ENCODE data around the gene MTOR. TPM values are rescaled to one million over a fixed set of nuclear protein-coding genes. Genes with fewer than 3 reads are reported as not detected.

Gene MTOR
- total RNA-seq, 4 donors from 2014 or later: 32.4 to 55.4 (median 42.5) TPM

- H3K27ac ChIP-seq: no peak overlapping the region
- TF ChIP-seq POLR2A (IDR thresholded peaks at IDR 0.05) (no peak), EP300 (IDR thresholded peaks at IDR 0.05) (no peak), POLR2AphosphoS5 (IDR thresholded peaks at IDR 0.05) (no peak), CTCF (IDR thresholded peaks at IDR 0.05) (no peak)
- peaks cover 0 to 5% (median 0%) of the 10 kb centered on the region in 3 donors for H3K4me1 ChIP-seq
- WGBS, 2 donors (ENCODE audit: low coverage in 1 of 2): 90 to 100% methylated on average over 1 to 2 of the region's 2 CpGs
- H3K36me3 ChIP-seq: peaks cover 0 to 49% of the 10 kb centered on the region in 2 donors
- H3K9me3 ChIP-seq: no peaks in the 10 kb centered on the region
- no peak for ATAC-seq
- no peaks in the 10 kb centered on the region for H3K27me3 ChIP-seq
- H3K4me3 ChIP-seq: no peak overlapping the region
These were observed 33.6 kb upstream of the MTOR start for GRCh38 chr1:11295905-11296304.

GRCh38 chr1:11294951-11295350 lies 32.6 kb upstream of the MTOR start:
- Histone ChIP-seq H3K27ac (no peak overlapping the region), H3K9me3 (no peaks in the 10 kb centered on the region), H3K4me3 (no peak overlapping the region), H3K36me3 (peaks cover 0 to 59% of the 10 kb centered on the region in 2 donors), H3K4me1 (peaks cover 0 to 5% (median 0%) of the 10 kb centered on the region in 3 donors), H3K27me3 (no peaks in the 10 kb centered on the region)
- no peak for TF ChIP-seq EP300 (IDR thresholded peaks at IDR 0.05)
- no peak for TF ChIP-seq POLR2A (IDR thresholded peaks at IDR 0.05)
- TF ChIP-seq CTCF (IDR thresholded peaks at IDR 0.05): no peak
- no peak for TF ChIP-seq POLR2AphosphoS5 (IDR thresholded peaks at IDR 0.05)
- 70% methylated on average over 6 of the region's 8 CpGs; no CpG with 5 or more reads in 1 of the 2 donors for WGBS, 2 donors (ENCODE audit: low coverage in 1 of 2)
- no peak for ATAC-seq

- WGBS, 2 donors (ENCODE audit: low coverage in 1 of 2): 22 to 65% methylated on average over 2 to 6 of the region's 6 CpGs
- Histone ChIP-seq H3K36me3 (peaks cover 0 to 70% of the 10 kb centered on the region in 2 donors), H3K27me3 (no peaks in the 10 kb centered on the region), H3K4me1 (peaks cover 0 to 5% (median 0%) of the 10 kb centered on the region in 3 donors), H3K4me3 (no peak overlapping the region), H3K9me3 (no peaks in the 10 kb centered on the region), H3K27ac (no peak overlapping the region)
- ATAC-seq: no peak
- TF ChIP-seq POLR2AphosphoS5 (IDR thresholded peaks at IDR 0.05): no peak
- no peak for TF ChIP-seq CTCF (IDR thresholded peaks at IDR 0.05)
- TF ChIP-seq EP300 (IDR thresholded peaks at IDR 0.05): no peak
- TF ChIP-seq POLR2A (IDR thresholded peaks at IDR 0.05): no peak
These were observed 31.5 kb upstream of the MTOR start for GRCh38 chr1:11293856-11294255.

- Histone ChIP-seq H3K4me3 (no peak overlapping the region), H3K9me3 (no peaks in the 10 kb centered on the region), H3K27me3 (no peaks in the 10 kb centered on the region), H3K4me1 (peaks cover 0 to 5% (median 0%) of the 10 kb centered on the region in 3 donors), H3K36me3 (peaks cover 0 to 90% of the 10 kb centered on the region in 2 donors), H3K27ac (no peak overlapping the region)
- WGBS, 2 donors (ENCODE audit: low coverage in 1 of 2): 48 to 56% methylated on average over 1 to 2 of the region's 2 CpGs
- TF ChIP-seq CTCF (IDR thresholded peaks at IDR 0.05) (no peak), POLR2AphosphoS5 (IDR thresholded peaks at IDR 0.05) (no peak), POLR2A (IDR thresholded peaks at IDR 0.05) (no peak), EP300 (IDR thresholded peaks at IDR 0.05) (no peak)
- ATAC-seq: no peak
These were observed 28.7 kb upstream of the MTOR start for GRCh38 chr1:11291049-11291448.

GRCh38 chr1:11289064-11289463 lies 26.7 kb upstream of the MTOR start:
- no peak for TF ChIP-seq POLR2AphosphoS5 (IDR thresholded peaks at IDR 0.05)
- TF ChIP-seq EP300 (IDR thresholded peaks at IDR 0.05): no peak
- TF ChIP-seq CTCF (IDR thresholded peaks at IDR 0.05): no peak
- no peak for TF ChIP-seq POLR2A (IDR thresholded peaks at IDR 0.05)
- no peaks in the 10 kb centered on the region for H3K9me3 ChIP-seq
- 80 to 93% methylated on average over 5 of the region's 5 CpGs for WGBS, 2 donors (ENCODE audit: low coverage in 1 of 2)
- H3K4me1 ChIP-seq: peaks cover 0 to 5% (median 0%) of the 10 kb centered on the region in 3 donors
- H3K27me3 ChIP-seq: no peaks in the 10 kb centered on the region
- H3K4me3 ChIP-seq: no peak overlapping the region
- ATAC-seq: no peak
- H3K36me3 ChIP-seq: peaks cover 0 to 80% of the 10 kb centered on the region in 2 donors
- no peak overlapping the region for H3K27ac ChIP-seq
